HepG2 (cell line): ENCODE data around the gene KAT2A. TPM values are rescaled to one million over a fixed set of nuclear protein-coding genes. Genes with fewer than 3 reads are reported as not detected.

Source experiments
- FOXJ3 ChIP-seq: sonication (generic); formaldehyde crosslinking; IDR thresholded peaks from 2 replicates; pipeline ENCODE4 v1.4.0; 2020; ENCODE audit warnings: missing genetic modification reagents, mild to moderate bottlenecking, borderline replicate concordance
- MAX ChIP-seq: IDR thresholded peaks from 2 replicates; pipeline ENCODE4 v1.6.1; 2012; ENCODE audit warnings: inconsistent platforms
- MYC ChIP-seq: sonication (generic); formaldehyde crosslinking; IDR thresholded peaks from 2 replicates; pipeline ENCODE4 v1.9.0; 2021; ENCODE audit warnings: missing genetic modification reagents, borderline replicate concordance
- PLSCR1 ChIP-seq: sonication (generic); formaldehyde crosslinking; IDR thresholded peaks from 2 replicates; pipeline ENCODE4 v1.5.0; 2020; ENCODE audit warnings: missing genetic modification reagents, mild to moderate bottlenecking, borderline replicate concordance
- WIZ ChIP-seq: sonication (generic); formaldehyde crosslinking; IDR thresholded peaks from 2 replicates; pipeline ENCODE4 v1.5.1; 2020; ENCODE audit warnings: mild to moderate bottlenecking, missing genetic modification reagents
- ZNF350 ChIP-seq: sonication (generic); formaldehyde crosslinking; IDR thresholded peaks from 2 replicates; pipeline ENCODE4 v1.4.0; 2020; ENCODE audit warnings: mild to moderate bottlenecking, low read depth, missing genetic modification reagents, borderline replicate concordance
- ZNF496 ChIP-seq: sonication (generic); formaldehyde crosslinking; IDR thresholded peaks from 2 replicates; pipeline ENCODE4 v1.8.1; 2023; ENCODE audit warnings: mild to moderate bottlenecking, moderate library complexity, missing genetic modification reagents; ENCODE audit not compliant: insufficient replicate concordance
- ZNF547 ChIP-seq: sonication (generic); formaldehyde crosslinking; IDR thresholded peaks from 2 replicates; pipeline ENCODE4 v1.5.1; 2020; ENCODE audit warnings: mild to moderate bottlenecking, missing genetic modification reagents
- polyA plus RNA-seq, 8 experiments: library from polyadenylated mRNA; depleted of rRNA in 3 of 8; stranded (reverse) in 7 of 8; unstranded in 1 of 8; fragments of >200 nt; fragmentation: Illumina TruSeq in 4 of 8; extraction: Trizol in 4 of 8; gene quantifications; 2 replicates each; pipeline versions ENCODE4 v1.2.1 to v1.2.3, GENCODE V29; 2011 to 2016; ENCODE audit warnings: low read depth in 4 of 8, missing spikeins in 1 of 8, mixed read lengths in 1 of 8; ENCODE audit not compliant: insufficient read depth in 1 of 8
- total RNA-seq, 5 experiments: library from RNA; depleted of rRNA; stranded (reverse); fragments of >200 nt; fragmentation: Illumina TruSeq; extraction: Trizol; gene quantifications; 2 replicates each; pipeline ENCODE4 v1.2.3, GENCODE V29; 2016; ENCODE audit warnings: low read depth in 1 of 5
- TF ChIP-seq, protein P1 (sequence below): sonication (generic); formaldehyde crosslinking; IDR thresholded peaks from 2 replicates; pipeline ENCODE4 v1.4.0; 2020; ENCODE audit warnings: mild to moderate bottlenecking, missing genetic modification reagents
- TF ChIP-seq, protein P2 (sequence below), 2 experiments: sonication (generic) in 1 of 2; formaldehyde crosslinking in 1 of 2; IDR thresholded peaks; 2 replicates each; pipeline versions ENCODE4 v1.4.0 to v1.6.1; 2018 to 2020; ENCODE audit warnings: missing genetic modification reagents in 2 of 2, borderline replicate concordance in 1 of 2, low read depth in 1 of 2, mild to moderate bottlenecking in 1 of 2, missing biosample characterization in 1 of 2

KAT2A gene
- total and polyA plus RNA-seq, 2 of the 13 experiments (the other 11 are each of a cell fraction or from before 2014, with no cell fraction given), result 29.1 to 90.4 TPM

GRCh38 chr17:42097691-42098631, 23.2 kb downstream of the KAT2A start, which contains the start of gene ZNF385C (continued):
- TF ChIP-seq ZNF350 (CRISPR knock-in tag), result 0 out of 2 replicates have a peak, but pooled peaks have one; percentile 20
- no peak for TF ChIP-seq ZNF496
- TF ChIP-seq MYC (CRISPR knock-in tag), result 0 out of 2 replicates have a peak, but pooled peaks have one; percentile 18
- peak; percentile 39; the same call in 1 of the 2 replicates for TF ChIP-seq MAX
- TF ChIP-seq, protein P1, sequence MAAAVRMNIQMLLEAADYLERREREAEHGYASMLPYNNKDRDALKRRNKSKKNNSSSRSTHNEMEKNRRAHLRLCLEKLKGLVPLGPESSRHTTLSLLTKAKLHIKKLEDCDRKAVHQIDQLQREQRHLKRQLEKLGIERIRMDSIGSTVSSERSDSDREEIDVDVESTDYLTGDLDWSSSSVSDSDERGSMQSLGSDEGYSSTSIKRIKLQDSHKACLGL (CRISPR knock-in tag), result peak; percentile 45; the same call in 1 of the 2 replicates
- TF ChIP-seq PLSCR1, result no peak
- TF ChIP-seq ZNF547 (CRISPR knock-in tag), result 0 out of 2 replicates have a peak, but pooled peaks have one; percentile 27
- no peak for TF ChIP-seq WIZ (CRISPR knock-in tag)
- TF ChIP-seq FOXJ3, result no peak
- TF ChIP-seq, protein P2, sequence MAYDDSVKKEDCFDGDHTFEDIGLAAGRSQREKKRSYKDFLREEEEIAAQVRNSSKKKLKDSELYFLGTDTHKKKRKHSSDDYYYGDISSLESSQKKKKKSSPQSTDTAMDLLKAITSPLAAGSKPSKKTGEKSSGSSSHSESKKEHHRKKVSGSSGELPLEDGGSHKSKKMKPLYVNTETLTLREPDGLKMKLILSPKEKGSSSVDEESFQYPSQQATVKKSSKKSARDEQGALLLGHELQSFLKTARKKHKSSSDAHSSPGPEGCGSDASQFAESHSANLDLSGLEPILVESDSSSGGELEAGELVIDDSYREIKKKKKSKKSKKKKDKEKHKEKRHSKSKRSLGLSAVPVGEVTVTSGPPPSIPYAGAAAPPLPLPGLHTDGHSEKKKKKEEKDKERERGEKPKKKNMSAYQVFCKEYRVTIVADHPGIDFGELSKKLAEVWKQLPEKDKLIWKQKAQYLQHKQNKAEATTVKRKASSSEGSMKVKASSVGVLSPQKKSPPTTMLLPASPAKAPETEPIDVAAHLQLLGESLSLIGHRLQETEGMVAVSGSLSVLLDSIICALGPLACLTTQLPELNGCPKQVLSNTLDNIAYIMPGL (CRISPR knock-in tag; IDR thresholded peaks at IDR 0.05; ENCODE audit: borderline replicate concordance in 1 of 2, low read depth in 1 of 2), result no peak
